ENCODE measurements around the gene KHDRBS2. TPM values are rescaled to one million over a fixed set of nuclear protein-coding genes. Genes with fewer than 3 reads are reported as not detected.

Gene KHDRBS2
- total RNA-seq, 1 experiment from 2014 or later: 1.2 TPM

- POLR2A ChIA-PET: no interaction called here
These were observed 93.4 kb downstream of the KHDRBS2 start for GRCh38 chr6:62192593-62192992.

More at GRCh38 chr6:62192593-62192992, 93.4 kb downstream of the KHDRBS2 start:
- DNase-seq (ENCODE audit: low spot score) (no peak), ATAC-seq (no peak)
- Mint-ChIP-seq H3K36me3 (peaks cover 24% of the 10 kb centered on the region), H3K4me3 (no peak overlapping the region), H3K27me3 (ENCODE audit: low read depth) (no peaks in the 10 kb centered on the region), H3K27ac (no peak overlapping the region), H3K4me1 (peaks cover 15% of the 10 kb centered on the region), H3K9me3 (peaks cover 40% of the 10 kb centered on the region)
- TF ChIP-seq ATF6 (CRISPR knock-in tag; IDR thresholded peaks at IDR 0.05): no peak
- TF ChIP-seq MLX (CRISPR knock-in tag; IDR thresholded peaks at IDR 0.05): no peak
- TF ChIP-seq ZNF671 (CRISPR knock-in tag; IDR thresholded peaks at IDR 0.05): no peak
- no peak for TF ChIP-seq ZNF232 (CRISPR knock-in tag; IDR thresholded peaks at IDR 0.05)
- TF ChIP-seq HMGA2 (CRISPR knock-in tag; IDR thresholded peaks at IDR 0.05): no peak
- TF ChIP-seq OVOL2 (CRISPR knock-in tag; IDR thresholded peaks at IDR 0.05; ENCODE audit: borderline replicate concordance): no peak
- no peak for TF ChIP-seq ZNF396 (CRISPR knock-in tag; IDR thresholded peaks at IDR 0.05; ENCODE audit: borderline replicate concordance)
- no peak for TF ChIP-seq ZNF317 (CRISPR knock-in tag; IDR thresholded peaks at IDR 0.05; ENCODE audit: borderline replicate concordance, low read depth)
- TF ChIP-seq CREM (CRISPR knock-in tag; IDR thresholded peaks at IDR 0.05): no peak
- no peak for TF ChIP-seq RELA (CRISPR knock-in tag; IDR thresholded peaks at IDR 0.05; ENCODE audit: borderline replicate concordance)
- TF ChIP-seq ZSCAN18 (CRISPR knock-in tag; IDR thresholded peaks at IDR 0.05): no peak
- no peak for TF ChIP-seq FOXP4 (CRISPR knock-in tag; IDR thresholded peaks at IDR 0.05)
- no peak for TF ChIP-seq NFATC4 (CRISPR knock-in tag; IDR thresholded peaks at IDR 0.05)
- TF ChIP-seq ZNF423 (CRISPR knock-in tag; IDR thresholded peaks at IDR 0.05): no peak
- no peak for TF ChIP-seq ATF1 (CRISPR knock-in tag; IDR thresholded peaks at IDR 0.05)
- TF ChIP-seq ARID4B (CRISPR knock-in tag; IDR thresholded peaks at IDR 0.05; ENCODE audit: borderline replicate concordance): no peak
- no peak for TF ChIP-seq SMAD3 (CRISPR knock-in tag; IDR thresholded peaks at IDR 0.05; ENCODE audit: borderline replicate concordance)
- CTCF ChIA-PET: no interaction called here
